Tongue (tissue), 2 donors: ENCODE measurements around the gene ADPRM. TPM values are rescaled to one million over a fixed set of nuclear protein-coding genes. Genes with fewer than 3 reads are reported as not detected.
"Not testable (repeated sequence)": the region's sequence is repeated elsewhere in the genome, so short reads cannot be mapped to it uniquely, and the experiment has no call there.

Experiments used
- DNase-seq: peaks from one replicate; pipeline ENCODE4 v3.0.0-alpha.2; 2015
- total RNA-seq: library from RNA; depleted of rRNA; stranded (reverse); fragments of >200 nt; gene quantifications from one replicate; pipeline ENCODE4 v1.2.3, GENCODE V29; 2014

Gene ADPRM
- total RNA-seq, 1 donor from 2014 or later: 23.6 TPM

- DNase-seq: no peak
Observed at GRCh38 chr17:10699856-10700255, 2.5 kb downstream of the ADPRM start.

- DNase-seq: no peak
Observed at GRCh38 chr17:10702574-10702973, 5.2 kb downstream of the ADPRM start.

GRCh38 chr17:10705727-10706126 lies 8.3 kb downstream of the ADPRM start:
- DNase-seq: no peak

GRCh38 chr17:10713318-10713717 lies 15.9 kb downstream of the ADPRM start:
- no peak for DNase-seq

- no peak for DNase-seq
Observed at GRCh38 chr17:10716218-10716617, 18.8 kb downstream of the ADPRM start.

- no peak for DNase-seq
Observed at GRCh38 chr17:10718547-10718946, 21.2 kb downstream of the ADPRM start.

GRCh38 chr17:10724546-10725195 lies 27.3 kb downstream of the ADPRM start:
- DNase-seq: no peak

GRCh38 chr17:10725262-10725661 lies 27.9 kb downstream of the ADPRM start:
- DNase-seq: no peak

- no peak for DNase-seq
Observed at GRCh38 chr17:10726196-10726595, 28.8 kb downstream of the ADPRM start.

- DNase-seq: no peak
Observed at GRCh38 chr17:10727192-10727591, 29.8 kb downstream of the ADPRM start.

GRCh38 chr17:10728331-10728892 lies 31.0 kb downstream of the ADPRM start:
- no peak for DNase-seq

GRCh38 chr17:10729334-10730193 lies 32.2 kb downstream of the ADPRM start, which contains the start of gene TMEM220:
Gene TMEM220, minus strand, starts transcription at chr17:10730023. Its CDS starts 172 bp downstream, at chr17:10729851.
- DNase-seq: peak; percentile 91

- DNase-seq: not testable (repeated sequence)
Observed at GRCh38 chr17:10730247-10730646, 32.9 kb downstream of the ADPRM start.

- DNase-seq: no peak
Observed at GRCh38 chr17:10731408-10731879, 34.0 kb downstream of the ADPRM start.

- not testable (repeated sequence) for DNase-seq
Observed at GRCh38 chr17:10732121-10732520, 34.7 kb downstream of the ADPRM start.

GRCh38 chr17:10733666-10734065 lies 36.3 kb downstream of the ADPRM start:
- no peak for DNase-seq

- DNase-seq: no peak
Observed at GRCh38 chr17:10735251-10735650, 37.9 kb downstream of the ADPRM start.

- no peak for DNase-seq
Observed at GRCh38 chr17:10735821-10736220, 38.4 kb downstream of the ADPRM start.

GRCh38 chr17:10737168-10737622 lies 39.8 kb downstream of the ADPRM start:
- DNase-seq: peak; percentile 86

GRCh38 chr17:10737736-10738135 lies 40.3 kb downstream of the ADPRM start:
- DNase-seq: no peak

- peak; percentile 46 for DNase-seq
Observed at GRCh38 chr17:10738521-10739258, 41.3 kb downstream of the ADPRM start.

GRCh38 chr17:10739386-10739785 lies 42.0 kb downstream of the ADPRM start:
- DNase-seq: no peak
